Measurements from ENCODE around the gene DHRS2.

The DHRS2 gene

DNA sequence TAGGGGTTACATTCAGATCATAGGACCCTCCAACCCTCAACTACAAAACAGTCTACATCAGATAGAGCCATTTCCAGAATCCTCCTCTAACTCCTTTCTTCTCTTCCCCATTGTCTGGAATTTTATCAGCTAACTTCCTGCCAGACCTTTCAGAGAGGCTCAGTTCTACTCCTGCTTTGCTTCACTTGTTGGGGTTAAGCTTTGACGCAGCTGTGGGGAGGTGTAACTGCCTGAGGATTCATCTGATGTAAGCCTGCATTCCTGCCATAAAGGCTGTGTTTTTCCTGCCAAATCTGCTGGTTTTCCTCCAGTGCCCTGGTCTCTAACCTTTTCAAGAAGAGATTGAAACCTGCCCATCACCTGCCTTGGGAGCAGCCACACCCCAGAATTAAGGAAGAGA lies 16.9 kb downstream of the DHRS2 start:
- no peak overlapping the region for H3K4me3 ChIP-seq (replicated peaks; ENCODE audit: low read depth, low read length)
- DNase-seq (ENCODE audit: extremely low read depth, insufficient read length): no peak
- H3K36me3 ChIP-seq (ENCODE audit: control insufficient read depth, insufficient read depth, low read length): no peaks in the 10 kb centered on the region
- H3K27me3 ChIP-seq (replicated peaks; ENCODE audit: control insufficient read depth, insufficient read depth, low read length): no peaks in the 10 kb centered on the region
- TF ChIP-seq, protein P1, sequence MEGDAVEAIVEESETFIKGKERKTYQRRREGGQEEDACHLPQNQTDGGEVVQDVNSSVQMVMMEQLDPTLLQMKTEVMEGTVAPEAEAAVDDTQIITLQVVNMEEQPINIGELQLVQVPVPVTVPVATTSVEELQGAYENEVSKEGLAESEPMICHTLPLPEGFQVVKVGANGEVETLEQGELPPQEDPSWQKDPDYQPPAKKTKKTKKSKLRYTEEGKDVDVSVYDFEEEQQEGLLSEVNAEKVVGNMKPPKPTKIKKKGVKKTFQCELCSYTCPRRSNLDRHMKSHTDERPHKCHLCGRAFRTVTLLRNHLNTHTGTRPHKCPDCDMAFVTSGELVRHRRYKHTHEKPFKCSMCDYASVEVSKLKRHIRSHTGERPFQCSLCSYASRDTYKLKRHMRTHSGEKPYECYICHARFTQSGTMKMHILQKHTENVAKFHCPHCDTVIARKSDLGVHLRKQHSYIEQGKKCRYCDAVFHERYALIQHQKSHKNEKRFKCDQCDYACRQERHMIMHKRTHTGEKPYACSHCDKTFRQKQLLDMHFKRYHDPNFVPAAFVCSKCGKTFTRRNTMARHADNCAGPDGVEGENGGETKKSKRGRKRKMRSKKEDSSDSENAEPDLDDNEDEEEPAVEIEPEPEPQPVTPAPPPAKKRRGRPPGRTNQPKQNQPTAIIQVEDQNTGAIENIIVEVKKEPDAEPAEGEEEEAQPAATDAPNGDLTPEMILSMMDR (IDR thresholded peaks at IDR 0.05; ENCODE audit: insufficient read depth, low read length, poor library complexity, severe bottlenecking): no peak

DNA sequence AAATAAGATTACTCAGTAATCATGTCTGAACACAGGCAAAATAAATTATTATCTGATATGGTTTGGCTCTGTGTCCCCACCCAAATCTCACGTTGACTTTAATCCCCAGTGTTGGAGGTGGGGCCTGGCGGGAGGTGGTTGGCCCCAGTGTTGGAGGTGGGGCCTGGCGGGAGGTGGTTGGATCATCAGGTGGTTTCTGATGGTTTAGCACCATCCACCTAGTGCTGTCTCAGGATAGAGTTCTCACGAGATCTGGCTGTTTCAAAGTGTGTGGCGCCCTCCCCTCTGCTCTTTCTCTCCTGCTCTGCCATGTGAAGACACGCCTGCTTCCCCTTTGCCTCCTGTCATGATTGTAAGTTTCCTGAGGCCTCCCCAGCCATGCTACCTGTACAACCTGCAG lies 18.1 kb downstream of the DHRS2 start:
- no peak overlapping the region for H3K4me3 ChIP-seq (replicated peaks; ENCODE audit: low read depth, low read length)
- no peaks in the 10 kb centered on the region for H3K36me3 ChIP-seq (ENCODE audit: control insufficient read depth, insufficient read depth, low read length)
- TF ChIP-seq, protein P1 (IDR thresholded peaks at IDR 0.05; ENCODE audit: insufficient read depth, low read length, poor library complexity, severe bottlenecking): no peak
- DNase-seq (ENCODE audit: extremely low read depth, insufficient read length): no peak
- H3K27me3 ChIP-seq (replicated peaks; ENCODE audit: control insufficient read depth, insufficient read depth, low read length): no peaks in the 10 kb centered on the region

DNA sequence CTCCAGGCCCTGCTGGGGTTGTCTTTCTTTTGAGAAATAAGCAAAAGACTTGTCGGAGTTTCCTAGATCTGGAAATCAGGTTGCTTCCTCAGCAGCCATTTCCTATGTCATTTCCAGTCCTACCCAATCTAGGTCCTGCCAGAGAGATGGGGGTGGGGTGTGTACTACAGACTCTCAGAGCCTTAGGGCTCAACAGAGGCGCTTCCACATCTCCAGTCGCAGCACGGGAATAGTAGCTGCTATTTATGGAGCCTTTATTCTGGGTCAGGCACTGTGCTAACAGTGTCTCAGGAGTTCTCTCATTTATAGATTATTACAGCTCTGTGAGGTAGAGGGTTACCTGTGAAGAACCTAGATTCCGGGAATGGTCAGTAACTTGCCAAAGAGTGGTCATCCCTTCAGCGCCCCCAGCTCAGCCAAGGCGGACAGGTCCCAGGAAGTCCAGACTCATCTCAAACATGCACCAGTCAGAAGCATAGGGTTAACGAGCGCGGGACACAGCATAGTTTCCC lies 21.9 kb downstream of the DHRS2 start:
- H3K4me3 ChIP-seq (replicated peaks; ENCODE audit: low read depth, low read length): no peak overlapping the region
- TF ChIP-seq, protein P1 (IDR thresholded peaks at IDR 0.05; ENCODE audit: insufficient read depth, low read length, poor library complexity, severe bottlenecking): no peak
- H3K27me3 ChIP-seq (replicated peaks; ENCODE audit: control insufficient read depth, insufficient read depth, low read length): no peaks in the 10 kb centered on the region
- no peaks in the 10 kb centered on the region for H3K36me3 ChIP-seq (ENCODE audit: control insufficient read depth, insufficient read depth, low read length)
- DNase-seq (ENCODE audit: extremely low read depth, insufficient read length): no peak

DNA sequence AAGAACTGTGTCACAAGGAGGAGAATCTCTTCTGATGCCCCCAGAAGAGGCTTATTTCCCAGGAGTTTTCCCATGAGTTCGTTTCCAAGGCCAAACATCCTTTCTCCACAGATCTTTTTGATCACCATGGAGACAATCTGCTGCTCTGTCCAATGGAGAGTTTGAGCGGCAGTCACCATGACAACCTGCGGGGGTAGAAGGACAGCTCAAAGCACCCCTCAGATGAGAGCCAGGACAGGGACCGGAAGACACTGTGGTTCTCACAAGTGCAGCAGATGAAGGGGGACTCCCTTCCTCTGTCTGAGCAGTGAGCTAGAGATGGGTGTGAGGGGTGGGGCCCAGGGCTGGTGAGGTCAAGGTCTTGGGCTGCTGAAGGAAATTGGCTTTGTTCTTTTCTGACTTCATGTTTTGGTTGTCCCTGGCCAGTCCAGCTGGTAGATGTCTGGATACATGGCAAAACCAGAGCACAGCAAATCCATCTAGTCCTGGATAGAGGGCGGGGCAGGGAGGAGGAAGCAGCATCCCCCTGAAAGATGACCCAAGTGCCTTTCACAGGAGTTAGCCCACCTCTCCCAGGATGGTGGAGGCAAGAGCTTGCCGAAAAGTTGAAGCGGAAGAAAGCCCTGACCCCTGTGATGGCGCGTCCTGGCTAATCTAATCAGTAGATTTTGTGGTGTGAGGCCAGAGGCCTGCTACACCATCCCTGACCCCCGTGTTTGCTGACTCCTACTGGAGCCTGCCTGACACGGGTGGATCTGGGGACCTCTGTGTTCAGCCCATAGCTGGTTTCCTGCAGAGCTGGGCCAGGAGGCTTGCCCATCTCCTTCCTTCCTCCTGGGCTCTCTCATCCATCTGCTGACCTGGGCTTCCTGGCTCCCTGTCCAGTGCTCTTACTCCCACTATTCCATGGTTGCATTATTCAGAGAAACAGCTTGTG lies 24.4 kb downstream of the DHRS2 start:
- H3K4me3 ChIP-seq (replicated peaks; ENCODE audit: low read depth, low read length): no peak overlapping the region
- TF ChIP-seq, protein P1 (IDR thresholded peaks at IDR 0.05; ENCODE audit: insufficient read depth, low read length, poor library complexity, severe bottlenecking): no peak
- no peak for DNase-seq (ENCODE audit: extremely low read depth, insufficient read length)
- H3K36me3 ChIP-seq (ENCODE audit: control insufficient read depth, insufficient read depth, low read length): no peaks in the 10 kb centered on the region
- no peaks in the 10 kb centered on the region for H3K27me3 ChIP-seq (replicated peaks; ENCODE audit: control insufficient read depth, insufficient read depth, low read length)

DNA sequence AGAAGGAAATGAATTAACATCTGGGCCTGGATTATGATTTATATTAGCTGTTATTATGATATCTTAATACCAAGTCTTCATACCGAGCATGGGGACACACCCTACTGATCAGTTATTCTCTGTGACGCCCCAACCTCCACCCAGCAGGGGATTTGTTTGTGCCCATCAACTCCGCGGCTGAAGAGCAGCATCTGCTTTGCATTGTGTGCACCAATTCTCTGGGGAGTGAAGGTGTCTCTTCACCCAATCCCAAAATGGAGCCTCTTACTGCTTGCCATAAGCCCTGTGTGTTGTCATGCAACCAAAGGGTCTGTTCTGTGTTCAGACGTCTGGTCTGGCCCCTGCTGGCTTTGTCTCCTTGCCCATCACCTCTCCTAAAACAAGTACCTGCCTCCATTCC lies 25.4 kb downstream of the DHRS2 start:
- no peaks in the 10 kb centered on the region for H3K27me3 ChIP-seq (replicated peaks; ENCODE audit: control insufficient read depth, insufficient read depth, low read length)
- H3K4me3 ChIP-seq (replicated peaks; ENCODE audit: low read depth, low read length): no peak overlapping the region
- DNase-seq (ENCODE audit: extremely low read depth, insufficient read length): no peak
- H3K36me3 ChIP-seq (ENCODE audit: control insufficient read depth, insufficient read depth, low read length): no peaks in the 10 kb centered on the region
- TF ChIP-seq, protein P1 (IDR thresholded peaks at IDR 0.05; ENCODE audit: insufficient read depth, low read length, poor library complexity, severe bottlenecking): no peak

Data from GM06990 (cell line).